Sigmoid colon (tissue), 7 donors: ENCODE results near the gene PHF1. TPM values are rescaled to one million over a fixed set of nuclear protein-coding genes. Genes with fewer than 3 reads are reported as not detected.

ENCODE experiments used
- DNase-seq: peaks from one replicate; pipeline ENCODE4 v3.0.0-alpha.2; 2019
- H3K27ac ChIP-seq, 4 donors: fragments of 200-600 bp; sonication (generic); one replicate each; pipeline ENCODE4 v1.5.1; 2016 to 2019; ENCODE audit warnings: mild to moderate bottlenecking in 1 of 4
- H3K27me3 ChIP-seq, 3 donors: fragments of 200-600 bp; sonication (generic); one replicate each; pipeline ENCODE4 v1.5.1; 2019; ENCODE audit warnings: mild to moderate bottlenecking in 1 of 3
- H3K36me3 ChIP-seq, 4 donors: fragments of 200-600 bp; sonication (generic); one replicate each; pipeline ENCODE4 v1.5.1; 2016 to 2019
- H3K4me1 ChIP-seq, 4 donors: fragments of 200-600 bp; sonication (generic); one replicate each; pipeline ENCODE4 v1.5.1; 2017 to 2019
- H3K4me3 ChIP-seq, 4 donors: fragments of 200-600 bp; sonication (generic); one replicate each; pipeline ENCODE4 v1.5.1; 2017 to 2019; ENCODE audit warnings: mild to moderate bottlenecking in 2 of 4, moderate library complexity in 1 of 4
- H3K9me3 ChIP-seq, 4 donors: fragments of 200-600 bp in 3 of 4; sonication (generic) in 3 of 4; one replicate each; pipeline versions ENCODE4 v1.5.1 to v1.6.1; 2013 to 2019
- EP300 ChIP-seq, 4 donors: sonication (generic); formaldehyde crosslinking; IDR thresholded peaks; one replicate each; pipeline ENCODE4 v1.6.1; 2017; ENCODE audit warnings: antibody characterized with exemption in 4 of 4
- POLR2A ChIP-seq, 2 donors: fragments of 450-650 bp; IDR thresholded peaks; one replicate each; pipeline ENCODE4 v1.6.1; 2016; ENCODE audit warnings: antibody characterized with exemption in 2 of 2, mild to moderate bottlenecking in 2 of 2, moderate library complexity in 2 of 2
- POLR2AphosphoS5 ChIP-seq, 4 donors: sonication (generic); formaldehyde crosslinking; IDR thresholded peaks; one replicate each; pipeline ENCODE4 v1.6.1; 2017; ENCODE audit warnings: antibody characterized with exemption in 4 of 4
- WGBS, 2 donors: extraction: QIAGEN DNeasy Blood & Tissue Kit; methylation state at CpG; one replicate each; pipeline ENCODE4 v1.1.7; 2013; 5-methylcytosine and 5-hydroxymethylcytosine counted together
- intact Hi-C: fragments of 100-400 bp; cut with DNase I; formaldehyde crosslinking; loops from one replicate; pipeline ENCODE4 v1.15.1; 2023
- polyA plus RNA-seq, 3 donors: library from polyadenylated mRNA; stranded (reverse); fragments of 200-250 nt; gene quantifications; one replicate each; pipeline ENCODE4 v1.2.3, GENCODE V29; 2013
- total RNA-seq, 4 donors: library from RNA; depleted of rRNA; stranded (reverse); fragments of >200 nt; gene quantifications; one replicate each; pipeline ENCODE4 v1.1.0, GENCODE V29; 2016
- TF ChIP-seq, protein P1 (sequence below), 4 experiments: fragments of 450-650 bp in 3 of 4; fragments of 200-600 bp in 1 of 4; IDR thresholded peaks; one replicate each; pipeline ENCODE4 v1.5.1; 2016 to 2019; ENCODE audit warnings: antibody characterized with exemption in 4 of 4, mild to moderate bottlenecking in 3 of 4, moderate library complexity in 2 of 4
- donor health status: healthy with polysubstance abuse.
- donor health status: Bipolar disorder and iron deficiency.
- donor health status: healthy.

Gene PHF1
- total and polyA plus RNA-seq, 7 donors, result 22.4 to 82.3 (median 57.1) TPM

DNA sequence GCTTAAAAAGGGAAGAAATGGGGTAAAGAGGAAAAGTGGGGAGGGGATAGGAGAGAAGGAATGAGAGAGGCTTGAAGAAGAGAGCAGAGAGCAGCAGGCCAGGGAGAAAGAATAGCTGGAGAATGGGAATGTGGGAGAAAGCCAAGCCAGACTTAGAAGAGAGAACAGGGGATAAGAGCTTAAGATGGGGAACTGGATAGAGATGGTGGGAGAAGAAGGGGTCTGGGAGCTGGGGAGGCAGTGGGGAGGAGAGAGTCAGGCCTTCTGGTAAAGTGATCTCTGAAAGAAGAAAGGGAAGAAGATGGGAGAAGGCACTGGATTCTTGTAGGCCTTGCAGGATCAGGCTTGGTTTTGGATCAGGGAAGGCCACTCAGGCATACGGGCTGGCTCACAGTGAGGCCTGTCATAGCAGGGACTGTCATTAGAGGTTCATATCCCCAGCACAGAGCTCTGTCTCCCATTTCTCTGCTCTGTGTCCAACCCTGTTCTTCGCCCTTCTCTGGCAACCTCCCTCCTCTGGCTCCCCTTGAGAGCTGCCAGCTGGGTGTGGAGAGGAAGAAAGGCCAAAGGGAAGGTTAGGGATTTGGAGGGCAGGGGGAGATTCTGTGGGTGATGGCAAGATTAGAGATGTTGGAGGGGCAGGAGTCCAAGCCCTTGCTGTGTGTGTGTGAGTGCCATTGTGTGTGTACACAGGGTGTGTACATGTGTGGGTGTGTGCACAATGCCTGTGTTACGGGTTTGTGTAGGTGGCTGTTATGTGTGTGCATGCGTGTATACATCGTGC, 18.3 kb downstream of the PHF1 start:
- intact Hi-C loops, result loop anchor here (5.0 to 10.0 kb wide), 3 partner anchors 112 to 224 kb away; partner anchors contain the start of genes HSD17B8, RGL2, RING1 and RXRB
- WGBS, 2 donors, result 64 to 71% methylated on average over 5 of the region's 5 CpGs
- Histone ChIP-seq H3K27me3 (no peaks in the 10 kb centered on the region), H3K9me3 (no peaks in the 10 kb centered on the region), H3K27ac (peak overlapping the region; percentile 73 to 91 (median 89)), H3K36me3 (no peaks in the 10 kb centered on the region), H3K4me3 (no peak overlapping the region), H3K4me1 (peaks cover 0 to 85% (median 82%) of the 10 kb centered on the region in 4 donors)
- no peak for DNase-seq
- TF ChIP-seq EP300 (IDR thresholded peaks at IDR 0.05), result no peak
- TF ChIP-seq, protein P1, sequence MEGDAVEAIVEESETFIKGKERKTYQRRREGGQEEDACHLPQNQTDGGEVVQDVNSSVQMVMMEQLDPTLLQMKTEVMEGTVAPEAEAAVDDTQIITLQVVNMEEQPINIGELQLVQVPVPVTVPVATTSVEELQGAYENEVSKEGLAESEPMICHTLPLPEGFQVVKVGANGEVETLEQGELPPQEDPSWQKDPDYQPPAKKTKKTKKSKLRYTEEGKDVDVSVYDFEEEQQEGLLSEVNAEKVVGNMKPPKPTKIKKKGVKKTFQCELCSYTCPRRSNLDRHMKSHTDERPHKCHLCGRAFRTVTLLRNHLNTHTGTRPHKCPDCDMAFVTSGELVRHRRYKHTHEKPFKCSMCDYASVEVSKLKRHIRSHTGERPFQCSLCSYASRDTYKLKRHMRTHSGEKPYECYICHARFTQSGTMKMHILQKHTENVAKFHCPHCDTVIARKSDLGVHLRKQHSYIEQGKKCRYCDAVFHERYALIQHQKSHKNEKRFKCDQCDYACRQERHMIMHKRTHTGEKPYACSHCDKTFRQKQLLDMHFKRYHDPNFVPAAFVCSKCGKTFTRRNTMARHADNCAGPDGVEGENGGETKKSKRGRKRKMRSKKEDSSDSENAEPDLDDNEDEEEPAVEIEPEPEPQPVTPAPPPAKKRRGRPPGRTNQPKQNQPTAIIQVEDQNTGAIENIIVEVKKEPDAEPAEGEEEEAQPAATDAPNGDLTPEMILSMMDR (IDR thresholded peaks at IDR 0.05), result no peak
- TF ChIP-seq POLR2A (IDR thresholded peaks at IDR 0.05), result no peak
- no peak for TF ChIP-seq POLR2AphosphoS5 (IDR thresholded peaks at IDR 0.05)

DNA sequence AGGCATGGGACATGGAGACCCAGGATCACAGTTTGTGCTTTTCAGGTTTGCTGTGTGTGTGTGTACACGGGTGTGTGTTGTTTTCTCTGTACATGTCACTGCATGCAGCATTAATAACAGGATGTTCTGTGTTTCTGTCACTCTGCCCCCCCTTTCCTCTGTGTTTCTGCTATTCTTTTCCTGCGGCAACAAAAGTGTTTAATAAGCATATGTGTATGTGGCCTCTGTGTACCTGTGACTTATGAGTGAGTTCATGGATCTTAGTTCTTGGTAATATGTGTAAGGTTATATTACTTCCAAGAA, 18.9 kb downstream of the PHF1 start:
- TF ChIP-seq EP300 (IDR thresholded peaks at IDR 0.05) (no peak), POLR2AphosphoS5 (IDR thresholded peaks at IDR 0.05) (no peak), POLR2A (IDR thresholded peaks at IDR 0.05) (no peak)
- TF ChIP-seq, protein P1 (IDR thresholded peaks at IDR 0.05), result no peak
- Histone ChIP-seq H3K4me3 (no peak overlapping the region), H3K27ac (peak overlapping the region; percentile 73 to 91 (median 89)), H3K4me1 (peaks cover 0 to 81% (median 78%) of the 10 kb centered on the region in 4 donors), H3K27me3 (no peaks in the 10 kb centered on the region), H3K9me3 (no peaks in the 10 kb centered on the region), H3K36me3 (no peaks in the 10 kb centered on the region)
- no peak for DNase-seq
- intact Hi-C loops, result loop anchor here (5.0 to 10.0 kb wide), 3 partner anchors 112 to 225 kb away; partner anchors contain the start of genes HSD17B8, RGL2, RING1 and RXRB
- 30 to 62% methylated on average over 2 of the region's 2 CpGs for WGBS, 2 donors

DNA sequence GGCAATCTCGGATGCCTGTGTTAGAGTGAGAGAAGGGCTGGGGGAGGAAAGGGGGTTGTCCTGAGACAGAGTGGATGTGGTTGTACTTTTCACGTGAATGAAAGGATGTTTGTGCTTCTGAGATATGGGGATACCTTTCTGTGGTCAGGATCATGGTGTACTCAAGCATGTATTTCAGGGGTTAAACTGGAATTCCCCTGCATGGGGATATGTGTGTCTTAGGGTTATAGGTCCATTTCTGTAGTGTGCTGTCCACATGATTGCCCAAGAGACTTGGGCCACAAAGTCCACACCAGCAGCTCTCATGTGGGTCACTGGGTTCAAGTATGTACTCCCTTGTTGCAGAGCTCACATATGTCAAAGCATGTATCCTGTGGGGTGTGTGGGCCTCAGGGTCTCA, 19.5 kb downstream of the PHF1 start:
- WGBS, 2 donors, result 42 to 74% methylated on average over 2 of the region's 2 CpGs
- Histone ChIP-seq H3K36me3 (peaks cover 3 to 4% (median 3%) of the 10 kb centered on the region in 4 donors), H3K27ac (peak overlapping the region in 3 of 4 donors; percentile 74 to 91 (median 80)), H3K4me3 (no peak overlapping the region), H3K27me3 (no peaks in the 10 kb centered on the region), H3K9me3 (no peaks in the 10 kb centered on the region), H3K4me1 (peaks cover 0 to 75% (median 72%) of the 10 kb centered on the region in 4 donors)
- TF ChIP-seq POLR2A (IDR thresholded peaks at IDR 0.05) (no peak), EP300 (IDR thresholded peaks at IDR 0.05) (no peak), POLR2AphosphoS5 (IDR thresholded peaks at IDR 0.05) (no peak)
- TF ChIP-seq, protein P1 (IDR thresholded peaks at IDR 0.05), result no peak
- no peak for DNase-seq
- intact Hi-C loops, result no loop called here

DNA sequence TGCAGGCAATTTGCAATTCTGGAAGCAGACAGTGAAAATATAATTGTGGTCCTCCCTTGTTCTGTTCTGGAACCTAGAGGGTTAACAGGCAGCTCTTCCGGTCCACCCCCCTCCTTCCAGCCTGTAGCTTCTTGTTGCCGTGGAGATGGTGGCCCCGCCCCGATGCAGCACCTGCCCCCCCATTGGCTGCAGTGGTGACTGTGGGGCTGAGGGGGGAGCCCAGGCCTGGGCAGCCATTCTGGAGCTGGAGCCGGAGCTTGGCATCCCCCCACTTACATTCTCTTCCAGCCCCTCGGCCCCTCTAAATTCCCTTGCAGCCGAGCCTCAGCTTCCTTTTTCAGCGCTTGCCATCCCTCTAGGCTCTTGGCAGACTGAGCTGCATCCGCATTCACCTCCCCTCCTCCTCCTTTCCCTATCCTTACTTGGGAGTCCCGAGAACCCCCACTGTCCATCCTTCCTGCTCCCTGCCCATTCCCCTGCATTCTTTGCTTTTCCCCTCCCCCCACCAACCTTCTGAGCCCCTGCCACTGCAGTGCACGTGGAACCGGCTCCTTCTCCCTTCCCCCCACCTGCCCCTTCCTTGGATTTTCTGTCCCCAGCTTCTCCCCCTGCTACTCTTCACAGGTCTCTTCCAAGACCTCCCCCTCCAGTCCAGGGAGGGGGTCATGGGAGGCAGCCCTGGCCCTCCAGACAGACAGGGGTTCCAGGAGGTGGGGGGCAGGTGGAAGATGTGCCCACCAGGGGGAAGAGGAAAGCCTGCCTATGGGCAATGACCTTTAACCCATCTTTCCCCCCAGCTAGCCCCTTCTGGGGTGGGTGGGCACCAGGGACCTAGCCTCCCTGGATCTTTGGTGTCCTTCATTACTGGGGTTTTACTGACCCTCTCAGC, 20.4 kb downstream of the PHF1 start:
- H3K27ac ChIP-seq, result peak overlapping the region; percentile 19 to 91 (median 77)

More for the DNA sequence above, 20.4 kb downstream of the PHF1 start:
- Histone ChIP-seq H3K4me1 (peaks cover 0 to 72% (median 68%) of the 10 kb centered on the region in 4 donors), H3K9me3 (no peaks in the 10 kb centered on the region), H3K27me3 (no peaks in the 10 kb centered on the region), H3K4me3 (peak overlapping the region in 3 of 4 donors; percentile 18 to 38 (median 23)), H3K36me3 (peaks cover 4 to 12% (median 10%) of the 10 kb centered on the region in 4 donors)
- WGBS, 2 donors, result 15 to 34% methylated on average over 12 of the region's 12 CpGs
- intact Hi-C loops, result no loop called here
- TF ChIP-seq, protein P1 (IDR thresholded peaks at IDR 0.05), result no peak
- TF ChIP-seq POLR2AphosphoS5 (IDR thresholded peaks at IDR 0.05) (peak in 2 of 4 donors; percentile 10 to 38), EP300 (IDR thresholded peaks at IDR 0.05) (no peak), POLR2A (IDR thresholded peaks at IDR 0.05) (no peak)
- DNase-seq, result peak; percentile 88
